ENCODE data around the gene DOCK6.

The DOCK6 gene

DNA sequence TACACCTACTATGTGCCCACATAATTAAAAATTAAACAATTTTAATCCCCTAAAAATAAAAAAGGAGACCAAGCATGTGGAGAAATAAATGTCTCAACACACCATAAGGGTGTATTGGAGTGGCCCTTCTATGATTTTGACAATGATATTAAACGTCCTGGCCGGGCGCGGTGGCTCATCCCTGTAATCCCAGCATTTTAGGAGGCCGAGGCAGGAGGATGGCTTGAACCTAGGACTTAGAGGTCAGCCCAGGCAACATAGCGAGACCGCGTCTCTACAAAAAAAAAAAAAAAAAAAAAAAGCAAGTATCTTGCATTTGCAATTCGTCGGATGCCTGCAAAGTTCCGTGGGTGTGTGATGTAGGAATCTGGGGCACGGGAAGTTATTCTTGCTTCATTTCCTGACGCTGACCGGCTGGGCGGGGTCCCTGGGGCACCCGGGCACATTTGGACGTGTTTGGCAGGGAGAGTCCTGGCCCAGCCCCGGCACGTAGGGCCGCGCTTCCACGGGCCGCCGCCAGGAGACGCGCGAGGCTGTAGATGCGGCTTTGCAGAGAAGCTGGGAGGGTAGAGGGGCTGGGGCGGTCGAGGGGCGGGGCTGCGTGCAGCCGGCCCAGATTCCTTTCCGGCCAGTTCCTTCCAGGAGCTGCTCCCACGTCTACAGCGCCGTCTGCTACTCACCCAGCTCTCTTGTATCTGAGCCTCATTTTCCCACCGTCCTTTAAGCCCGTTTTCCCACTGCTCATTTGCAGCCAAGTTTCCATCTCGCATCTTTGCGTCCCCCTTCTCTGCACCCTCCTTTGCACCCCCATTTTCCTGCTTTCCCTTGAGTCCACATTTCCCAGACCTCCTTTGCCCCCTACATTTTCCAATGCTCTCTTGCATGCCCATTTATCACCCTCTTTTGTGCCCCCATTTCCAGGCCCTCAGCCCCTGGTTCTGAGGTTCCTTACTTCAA lies 31.4 kb upstream of the DOCK6 start:
- no peaks in the 10 kb centered on the region for H4K20me1 ChIP-seq
- peak overlapping the region in 7 of 11 experiments; percentile 57 to 68 (median 62); a peak in 15 of 22 replicates for H3K9ac ChIP-seq
- peak; percentile 43 to 87 (median 79); a peak in 17 of 22 replicates for TF ChIP-seq Cebpa-rat (IDR thresholded peaks at IDR 0.05)
- H3K4me1 ChIP-seq = peaks cover 14 to 86% (median 65%) of the 10 kb centered on the region in 10 experiments; a peak in 19 of 20 replicates
- H3K27ac ChIP-seq = peak overlapping the region in 10 of 11 experiments; percentile 39 to 81 (median 72); a peak in 19 of 22 replicates
- H3K4me3 ChIP-seq = peak overlapping the region in 3 of 10 experiments; percentile 2 to 46 (median 26); a peak in 5 of 20 replicates
- peaks cover 0 to 15% (median 6%) of the 10 kb centered on the region in 11 experiments; a peak in 11 of 22 replicates for H3K27me3 ChIP-seq
- H3K36me3 ChIP-seq = no peaks in the 10 kb centered on the region
- H3K4me2 ChIP-seq = peak overlapping the region; percentile 56 to 85 (median 76)
- H3K9me3 ChIP-seq (replicated peaks in 1 of 11) = no peaks in the 10 kb centered on the region

DNA sequence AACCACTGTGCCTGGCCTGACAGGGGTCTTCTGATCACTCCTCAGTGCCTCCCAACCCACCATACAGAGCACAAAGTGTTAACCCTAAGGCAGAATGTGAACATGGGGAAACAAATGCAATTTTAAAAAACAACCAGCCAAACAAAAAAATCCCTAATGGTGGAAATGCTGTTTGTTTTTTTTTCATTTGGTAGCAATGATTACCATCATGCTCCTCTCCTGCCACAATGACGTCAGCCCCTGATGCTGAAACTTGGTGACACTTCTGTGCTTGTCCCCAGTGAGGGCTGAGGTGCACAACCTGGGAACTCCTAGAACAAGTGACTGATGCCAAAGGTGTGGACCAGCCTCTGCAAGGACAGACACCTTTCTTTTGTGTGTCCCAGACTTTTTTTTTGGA lies 29.7 kb upstream of the DOCK6 start:
- H3K4me2 ChIP-seq = peak overlapping the region in 8 of 11 experiments; percentile 55 to 85 (median 73); a peak in 13 of 22 replicates
- peaks cover 15 to 84% (median 64%) of the 10 kb centered on the region in 10 experiments; a peak in 19 of 20 replicates for H3K4me1 ChIP-seq
- H3K27me3 ChIP-seq = peaks cover 5 to 28% (median 19%) of the 10 kb centered on the region in 11 experiments; a peak in 20 of 22 replicates
- H3K9ac ChIP-seq = no peak overlapping the region
- no peaks in the 10 kb centered on the region for H3K36me3 ChIP-seq
- no peaks in the 10 kb centered on the region for H3K9me3 ChIP-seq (replicated peaks in 1 of 11)
- no peak overlapping the region for H3K4me3 ChIP-seq
- no peak for TF ChIP-seq Cebpa-rat (IDR thresholded peaks at IDR 0.05)
- peak overlapping the region in 8 of 11 experiments; percentile 19 to 78 (median 70); a peak in 6 of 22 replicates for H3K27ac ChIP-seq
- no peaks in the 10 kb centered on the region for H4K20me1 ChIP-seq

DNA sequence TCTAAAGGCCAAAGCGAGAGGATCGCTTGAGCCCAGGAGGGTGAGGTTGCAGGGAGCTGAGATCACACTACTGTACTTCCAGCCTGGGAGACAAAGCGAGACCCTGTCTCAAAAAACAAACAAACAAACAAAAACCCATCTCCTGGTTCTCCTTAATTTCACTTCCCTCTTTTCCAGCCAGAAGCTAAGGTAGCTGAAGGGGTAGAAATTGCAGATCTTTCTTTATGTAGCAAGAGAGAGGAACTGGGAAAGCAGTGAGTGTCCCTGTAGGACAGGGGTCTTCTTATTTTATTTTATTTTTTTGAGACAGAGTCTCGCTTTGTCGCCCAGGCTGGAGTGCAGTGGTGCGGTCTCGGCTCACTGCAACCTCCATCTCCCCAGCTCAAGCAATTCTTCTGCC lies 29.1 kb upstream of the DOCK6 start:
- Histone ChIP-seq H3K4me2 (peak overlapping the region in 8 of 11 experiments; percentile 17 to 85 (median 71); a peak in 13 of 22 replicates), H3K4me3 (no peak overlapping the region), H3K9ac (0 out of 22 replicates have a peak overlapping the region, but pooled peaks of 1 of the 11 experiments have one; percentile 17), H3K4me1 (peaks cover 20 to 84% (median 64%) of the 10 kb centered on the region in 10 experiments; a peak in 19 of 20 replicates), H3K36me3 (no peaks in the 10 kb centered on the region), H3K9me3 (replicated peaks in 1 of 11) (no peaks in the 10 kb centered on the region), H3K27me3 (peaks cover 10 to 32% (median 25%) of the 10 kb centered on the region in 11 experiments; a peak in 20 of 22 replicates), H3K27ac (peak overlapping the region in 4 of 11 experiments; percentile 19 to 78 (median 54); a peak in 3 of 22 replicates), H4K20me1 (no peaks in the 10 kb centered on the region)
- TF ChIP-seq Cebpa-rat (IDR thresholded peaks at IDR 0.05) = no peak

DNA sequence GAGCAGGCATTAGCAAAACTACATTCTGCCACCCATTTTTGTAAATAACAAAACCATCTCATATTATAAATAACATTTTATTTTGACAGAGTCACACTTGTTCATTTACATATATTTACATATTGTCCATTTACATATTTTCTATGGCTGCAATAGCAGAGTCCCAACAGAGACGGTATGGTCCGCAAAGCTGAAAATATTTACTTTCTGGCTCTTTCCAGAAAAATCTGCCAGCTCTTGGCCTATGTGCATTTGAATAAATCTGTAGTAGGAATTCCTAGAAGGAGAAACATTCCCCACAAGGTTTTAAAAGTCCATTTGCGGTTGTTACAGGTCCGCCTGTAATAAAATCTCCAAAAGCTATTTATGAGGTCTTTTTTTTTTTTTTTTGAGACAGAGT lies 27.9 kb upstream of the DOCK6 start:
- Histone ChIP-seq H3K9ac (no peak overlapping the region), H3K4me1 (peaks cover 22 to 84% (median 60%) of the 10 kb centered on the region in 10 experiments; a peak in 19 of 20 replicates), H3K27ac (no peak overlapping the region), H3K36me3 (no peaks in the 10 kb centered on the region), H3K9me3 (replicated peaks in 1 of 11) (no peaks in the 10 kb centered on the region), H3K4me2 (peak overlapping the region in 4 of 11 experiments; percentile 15 to 38 (median 24); a peak in 5 of 22 replicates), H3K27me3 (peaks cover 18 to 43% (median 36%) of the 10 kb centered on the region in 11 experiments; a peak in 21 of 22 replicates), H3K4me3 (no peak overlapping the region), H4K20me1 (no peaks in the 10 kb centered on the region)
- TF ChIP-seq Cebpa-rat (IDR thresholded peaks at IDR 0.05) = no peak

DNA sequence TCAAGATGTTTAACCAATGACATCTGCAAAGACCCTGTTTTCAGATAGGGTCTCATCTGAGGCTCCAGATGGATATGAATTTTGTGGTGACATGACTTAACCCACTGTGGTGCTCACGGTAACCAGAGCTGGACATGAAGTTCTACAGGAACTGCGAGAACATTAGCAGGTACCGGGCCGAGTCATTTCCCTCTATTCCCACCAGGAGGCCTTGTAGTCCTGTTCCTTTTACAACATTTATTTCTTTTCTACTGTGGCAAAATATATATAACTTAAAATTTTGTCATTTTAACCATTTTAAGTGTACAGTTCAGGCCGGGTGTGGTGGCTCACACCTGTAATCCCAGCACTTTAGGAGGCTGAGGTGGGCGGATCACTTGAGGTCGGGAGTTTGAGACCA lies 26.0 kb upstream of the DOCK6 start:
- peaks cover 0 to 7% (median 0%) of the 10 kb centered on the region in 11 experiments; a peak in 2 of 22 replicates for H4K20me1 ChIP-seq
- H3K27me3 ChIP-seq = peaks cover 37 to 62% (median 55%) of the 10 kb centered on the region in 11 experiments
- peaks cover 13 to 69% (median 43%) of the 10 kb centered on the region in 10 experiments; a peak in 19 of 20 replicates for H3K4me1 ChIP-seq
- H3K9ac ChIP-seq = no peak overlapping the region
- H3K9me3 ChIP-seq (replicated peaks in 1 of 11) = no peaks in the 10 kb centered on the region
- no peak overlapping the region for H3K27ac ChIP-seq
- H3K36me3 ChIP-seq = no peaks in the 10 kb centered on the region
- H3K4me2 ChIP-seq = no peak overlapping the region
- no peak for TF ChIP-seq Cebpa-rat (IDR thresholded peaks at IDR 0.05)
- H3K4me3 ChIP-seq = no peak overlapping the region

DNA sequence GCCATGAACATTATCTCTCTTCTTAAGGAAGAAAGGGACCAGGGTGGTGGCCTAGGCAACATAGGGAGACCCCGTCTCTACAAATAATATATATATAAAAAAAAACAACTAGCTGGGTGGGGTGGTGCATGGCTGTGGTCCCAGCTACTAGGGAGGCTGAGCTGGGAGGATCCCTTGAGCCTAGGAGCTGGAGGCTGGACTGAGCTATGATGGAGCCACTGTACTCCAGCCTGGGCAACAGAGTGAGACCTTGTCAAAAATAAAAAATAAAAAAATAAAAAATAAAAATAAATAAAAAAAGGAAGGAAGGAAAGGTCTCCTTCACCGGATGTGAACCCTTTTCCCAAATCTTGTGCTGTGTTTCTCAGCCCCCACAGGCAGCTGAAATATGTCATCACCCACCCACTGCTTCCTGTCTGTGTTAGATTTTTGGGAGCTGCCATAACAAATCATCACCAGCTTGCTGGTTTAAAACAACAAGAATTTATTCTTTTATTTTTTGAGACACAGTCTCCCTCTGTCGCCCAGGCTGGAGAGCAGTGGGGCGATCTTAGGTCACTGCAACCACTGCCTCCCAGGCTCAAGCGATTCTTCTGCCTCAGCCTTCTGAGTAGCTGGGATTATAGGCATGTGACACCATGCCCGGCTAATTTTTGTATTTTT lies 24.1 kb upstream of the DOCK6 start:
- H3K36me3 ChIP-seq = no peaks in the 10 kb centered on the region
- peak overlapping the region in 1 of 11 experiments; percentile 41; a peak in 1 of 22 replicates for H3K9ac ChIP-seq
- no peak for TF ChIP-seq Cebpa-rat (IDR thresholded peaks at IDR 0.05)
- H3K27me3 ChIP-seq = peaks cover 56 to 81% (median 71%) of the 10 kb centered on the region in 11 experiments
- H3K4me2 ChIP-seq = peak overlapping the region; percentile 15 to 82 (median 71); a peak in 20 of 22 replicates
- no peak overlapping the region for H3K27ac ChIP-seq
- peaks cover 8 to 50% (median 25%) of the 10 kb centered on the region in 10 experiments; a peak in 19 of 20 replicates for H3K4me1 ChIP-seq
- peaks cover 0 to 23% (median 0%) of the 10 kb centered on the region in 11 experiments; a peak in 5 of 22 replicates for H4K20me1 ChIP-seq
- no peaks in the 10 kb centered on the region for H3K9me3 ChIP-seq (replicated peaks in 1 of 11)
- H3K4me3 ChIP-seq = no peak overlapping the region; a peak in 1 of 20 replicates

DNA sequence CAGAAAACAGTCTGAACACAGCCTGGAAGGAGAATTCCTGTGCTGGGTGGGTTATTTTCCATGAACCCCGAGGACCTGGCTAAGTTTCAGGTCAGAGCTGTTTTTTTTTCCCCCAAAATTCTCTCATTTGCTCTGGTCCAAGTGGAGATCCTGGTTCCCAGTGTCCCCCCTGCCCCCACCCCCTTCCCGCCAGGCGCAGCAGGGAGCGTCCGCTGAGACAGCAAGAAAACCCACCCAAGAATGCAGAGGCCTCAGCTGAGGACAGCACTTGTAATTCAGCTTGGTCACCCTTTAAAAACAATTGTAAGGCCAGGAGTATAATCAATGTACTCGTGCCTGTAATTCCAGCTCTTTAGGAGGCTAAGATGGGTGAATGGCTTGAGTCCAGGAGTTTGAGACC lies 22.2 kb upstream of the DOCK6 start:
- Histone ChIP-seq H3K27me3 (peaks cover 67 to 94% (median 83%) of the 10 kb centered on the region in 11 experiments), H4K20me1 (peaks cover 2 to 37% (median 9%) of the 10 kb centered on the region in 11 experiments; a peak in 19 of 22 replicates), H3K9ac (no peak overlapping the region), H3K4me3 (no peak overlapping the region), H3K27ac (no peak overlapping the region), H3K4me1 (peaks cover 16 to 44% (median 26%) of the 10 kb centered on the region in 10 experiments), H3K36me3 (no peaks in the 10 kb centered on the region), H3K4me2 (no peak overlapping the region), H3K9me3 (replicated peaks in 1 of 11) (no peaks in the 10 kb centered on the region)
- TF ChIP-seq Cebpa-rat (IDR thresholded peaks at IDR 0.05) = no peak

DNA sequence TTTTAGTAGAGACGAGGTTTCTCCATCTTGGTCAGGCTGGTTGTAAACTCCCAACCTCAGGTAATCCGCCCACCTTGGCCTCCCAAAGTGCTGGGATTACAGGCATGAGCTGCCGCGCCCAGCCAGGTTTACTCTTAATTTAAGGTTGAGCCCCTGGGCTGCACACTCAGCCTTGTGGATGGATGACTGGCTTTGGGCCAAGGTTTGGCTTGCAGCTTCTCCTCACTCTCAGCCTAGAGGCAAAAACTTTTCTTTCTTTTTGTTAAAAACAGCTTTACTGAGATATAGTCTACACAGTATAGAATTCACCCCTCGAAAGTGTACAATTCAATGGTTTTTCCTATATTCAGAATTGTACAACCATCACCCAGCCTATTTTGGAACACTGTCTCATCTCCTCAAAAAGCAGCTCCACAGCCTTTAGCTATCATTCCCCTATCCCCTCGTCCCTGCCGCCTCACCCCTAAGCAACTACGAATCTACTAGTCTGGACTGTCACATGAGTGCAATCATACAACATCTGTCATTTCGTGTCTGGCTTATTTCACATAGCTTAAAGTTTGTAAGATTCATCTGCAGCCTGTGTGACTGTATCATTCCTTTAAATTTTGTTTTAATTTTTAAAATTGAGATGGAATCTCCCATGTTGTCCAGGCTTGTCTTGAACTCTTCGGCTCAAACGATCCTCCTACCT lies 19.2 kb upstream of the DOCK6 start:
- Histone ChIP-seq H3K27ac (no peak overlapping the region), H4K20me1 (peaks cover 5 to 52% (median 22%) of the 10 kb centered on the region in 11 experiments; a peak in 20 of 22 replicates), H3K27me3 (peaks cover 83 to 94% (median 91%) of the 10 kb centered on the region in 11 experiments)

More for the DNA sequence above, 19.2 kb upstream of the DOCK6 start:
- H3K9me3 ChIP-seq (replicated peaks in 1 of 11) = peaks cover 9 to 14% (median 13%) of the 10 kb centered on the region in 11 experiments; a peak in 20 of 22 replicates
- H3K36me3 ChIP-seq = no peaks in the 10 kb centered on the region
- no peak overlapping the region for H3K4me2 ChIP-seq
- H3K4me3 ChIP-seq = no peak overlapping the region
- TF ChIP-seq Cebpa-rat (IDR thresholded peaks at IDR 0.05) = no peak
- H3K4me1 ChIP-seq = peaks cover 19 to 38% (median 29%) of the 10 kb centered on the region in 10 experiments
- H3K9ac ChIP-seq = no peak overlapping the region
